Neural cell (in vitro differentiated cells): Measurements from ENCODE around the gene EP400. TPM values are rescaled to one million over a fixed set of nuclear protein-coding genes. Genes with fewer than 3 reads are reported as not detected.

Source experiments
- H2AFZ ChIP-seq: fragments of 200-600, 300-800 bp; sonication (generic), shearing (Covaris generic); 2 replicates; pipeline ENCODE4 v1.6.0; 2014; ENCODE audit warnings: low read depth, mild to moderate bottlenecking, antibody characterized with exemption, low read length, moderate library complexity
- H3F3A ChIP-seq: fragments of 200-600 bp; shearing (Covaris generic); 2 replicates; pipeline ENCODE4 v1.6.1; 2016; ENCODE audit warnings: mild to moderate bottlenecking, moderate library complexity, mixed read lengths, antibody characterized with exemption, low read length; ENCODE audit not compliant: insufficient read depth, poor library complexity, severe bottlenecking
- H3K27ac ChIP-seq: fragments of 200-600, 300-800 bp; sonication (generic), shearing (Covaris generic); 2 replicates; pipeline ENCODE4 v1.5.1; 2014; ENCODE audit warnings: mild to moderate bottlenecking, low read length, moderate library complexity
- H3K27me3 ChIP-seq: fragments of 300-800, 200-600 bp; sonication (generic), shearing (Covaris generic); 2 replicates; pipeline ENCODE4 v1.6.0; 2014; ENCODE audit warnings: mild to moderate bottlenecking, low read depth, low read length, moderate library complexity; ENCODE audit not compliant: insufficient read depth
- H3K36me3 ChIP-seq: fragments of 300-800, 200-600 bp; sonication (generic), shearing (Covaris generic); 2 replicates; pipeline ENCODE4 v1.5.1; 2014; ENCODE audit warnings: mild to moderate bottlenecking, antibody characterized with exemption, low read length, moderate library complexity; ENCODE audit not compliant: insufficient read depth
- H3K4me2 ChIP-seq: fragments of 300-800, 200-600 bp; sonication (generic), shearing (Covaris generic); 2 replicates; pipeline ENCODE4 v1.6.0; 2014; ENCODE audit warnings: mild to moderate bottlenecking, low read length
- H3K4me3 ChIP-seq: fragments of 300-800, 200-600 bp; sonication (generic), shearing (Covaris generic); 2 replicates; pipeline ENCODE4 v1.5.1; 2014; ENCODE audit warnings: mild to moderate bottlenecking, low read length, moderate library complexity
- H3K79me2 ChIP-seq: fragments of 200-600 bp; shearing (Covaris generic); replicated peaks from 2 replicates; pipeline ENCODE4 v1.6.0; 2014; ENCODE audit warnings: mild to moderate bottlenecking, low read length, moderate library complexity; ENCODE audit not compliant: insufficient read depth
- H3K9ac ChIP-seq: fragments of 300-800, 200-600 bp; sonication (generic), shearing (Covaris generic); 2 replicates; pipeline ENCODE4 v1.6.1; 2016; ENCODE audit warnings: mild to moderate bottlenecking, low read length, mixed read lengths
- H3K9me2 ChIP-seq: fragments of 200-600 bp; shearing (Covaris generic); 2 replicates; pipeline ENCODE4 v1.6.1; 2016; ENCODE audit warnings: mild to moderate bottlenecking, low read length, mixed read lengths; ENCODE audit not compliant: insufficient read depth
- H3K9me3 ChIP-seq: fragments of 200-600, 300-800 bp; sonication (generic), shearing (Covaris generic); 2 replicates; pipeline ENCODE4 v1.6.1; 2016; ENCODE audit warnings: mild to moderate bottlenecking, mixed run types, low read length, moderate library complexity, mixed read lengths
- H4K20me1 ChIP-seq: fragments of 200-600 bp; shearing (Covaris generic); 2 replicates; pipeline ENCODE4 v1.6.1; 2016; ENCODE audit warnings: mild to moderate bottlenecking, mixed run types; ENCODE audit not compliant: insufficient read depth
- CTCF ChIP-seq: fragments of 450-650 bp; IDR thresholded peaks from 2 replicates; pipeline ENCODE4 v1.5.1; 2014; ENCODE audit warnings: antibody characterized with exemption, mild to moderate bottlenecking, moderate library complexity; ENCODE audit not compliant: poor library complexity, severe bottlenecking
- EP300 ChIP-seq: fragments of 450-650 bp; conservative IDR thresholded peaks from 2 replicates; pipeline ENCODE4 v1.6.1; 2014; ENCODE audit warnings: antibody characterized with exemption, mild to moderate bottlenecking, moderate library complexity; ENCODE audit not compliant: poor library complexity, severe bottlenecking
- EZH2 ChIP-seq: fragments of 200-600, 300-800 bp; shearing (Covaris generic), sonication (generic); IDR thresholded peaks from 2 replicates; pipeline ENCODE4 v1.6.1; 2014; ENCODE audit warnings: antibody characterized with exemption, low read length, borderline replicate concordance, mild to moderate bottlenecking; ENCODE audit not compliant: insufficient read depth, poor library complexity, severe bottlenecking
- MXI1 ChIP-seq: fragments of 450-650 bp; conservative IDR thresholded peaks from 2 replicates; pipeline ENCODE4 v1.6.1; 2014; ENCODE audit warnings: antibody characterized with exemption, mild to moderate bottlenecking; ENCODE audit not compliant: poor library complexity, severe bottlenecking
- POLR2AphosphoS5 ChIP-seq: IDR thresholded peaks from 2 replicates; pipeline ENCODE4 v1.6.1; 2012
- RAD21 ChIP-seq: fragments of 450-650 bp; conservative IDR thresholded peaks from 2 replicates; pipeline ENCODE4 v1.6.1; 2014; ENCODE audit warnings: antibody characterized with exemption, mild to moderate bottlenecking, moderate library complexity
- REST ChIP-seq: IDR thresholded peaks from 2 replicates; pipeline ENCODE4 v1.6.1; 2012; ENCODE audit warnings: borderline replicate concordance
- SMC3 ChIP-seq: fragments of 450-650 bp; conservative IDR thresholded peaks from 2 replicates; pipeline ENCODE4 v1.6.1; 2014; ENCODE audit warnings: antibody characterized with exemption, mild to moderate bottlenecking, moderate library complexity; ENCODE audit not compliant: poor library complexity
- TAF1 ChIP-seq: IDR thresholded peaks from 2 replicates; pipeline ENCODE4 v1.6.1; 2012; ENCODE audit warnings: low read depth
- polyA plus RNA-seq: library from polyadenylated mRNA; depleted of rRNA; stranded (reverse); fragments of >200 nt; gene quantifications from 2 replicates; pipeline ENCODE4 v1.2.3, GENCODE V29; 2014

The EP400 gene
- polyA plus RNA-seq, 1 donor from 2014 or later: 19.4 TPM

DNA sequence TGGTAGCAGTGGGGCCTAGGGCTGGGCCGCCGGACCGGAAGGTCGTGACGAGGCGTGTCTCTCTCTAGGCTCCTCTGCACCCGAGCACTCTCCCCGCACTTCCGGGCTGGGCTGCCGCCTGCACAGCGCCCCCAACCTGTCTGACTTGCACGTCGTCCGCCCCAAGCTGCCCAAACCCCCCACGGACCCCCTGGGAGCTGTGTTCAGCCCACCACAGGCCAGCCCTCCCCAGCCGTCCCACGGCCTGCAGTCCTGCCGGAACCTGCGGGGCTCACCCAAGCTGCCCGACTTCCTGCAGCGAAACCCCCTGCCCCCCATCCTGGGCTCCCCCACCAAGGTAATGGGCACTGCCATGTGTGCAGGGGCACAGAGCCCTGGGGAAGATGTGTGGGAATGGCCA, 33.9 kb upstream of the EP400 start:
- Histone ChIP-seq H2AFZ (no peak overlapping the region), H3K9me3 (no peaks in the 10 kb centered on the region), H3K27me3 (no peaks in the 10 kb centered on the region), H3F3A (no peaks in the 10 kb centered on the region), H3K9ac (no peak overlapping the region), H3K4me2 (no peak overlapping the region), H4K20me1 (no peaks in the 10 kb centered on the region), H3K79me2 (no peaks in the 10 kb centered on the region), H3K4me3 (no peak overlapping the region), H3K27ac (no peak overlapping the region), H3K9me2 (no peaks in the 10 kb centered on the region), H3K36me3 (no peaks in the 10 kb centered on the region)
- TF ChIP-seq RAD21 (no peak), TAF1 (no peak), MXI1 (no peak), EZH2 (no peak), CTCF (no peak), REST (no peak), SMC3 (no peak)

DNA sequence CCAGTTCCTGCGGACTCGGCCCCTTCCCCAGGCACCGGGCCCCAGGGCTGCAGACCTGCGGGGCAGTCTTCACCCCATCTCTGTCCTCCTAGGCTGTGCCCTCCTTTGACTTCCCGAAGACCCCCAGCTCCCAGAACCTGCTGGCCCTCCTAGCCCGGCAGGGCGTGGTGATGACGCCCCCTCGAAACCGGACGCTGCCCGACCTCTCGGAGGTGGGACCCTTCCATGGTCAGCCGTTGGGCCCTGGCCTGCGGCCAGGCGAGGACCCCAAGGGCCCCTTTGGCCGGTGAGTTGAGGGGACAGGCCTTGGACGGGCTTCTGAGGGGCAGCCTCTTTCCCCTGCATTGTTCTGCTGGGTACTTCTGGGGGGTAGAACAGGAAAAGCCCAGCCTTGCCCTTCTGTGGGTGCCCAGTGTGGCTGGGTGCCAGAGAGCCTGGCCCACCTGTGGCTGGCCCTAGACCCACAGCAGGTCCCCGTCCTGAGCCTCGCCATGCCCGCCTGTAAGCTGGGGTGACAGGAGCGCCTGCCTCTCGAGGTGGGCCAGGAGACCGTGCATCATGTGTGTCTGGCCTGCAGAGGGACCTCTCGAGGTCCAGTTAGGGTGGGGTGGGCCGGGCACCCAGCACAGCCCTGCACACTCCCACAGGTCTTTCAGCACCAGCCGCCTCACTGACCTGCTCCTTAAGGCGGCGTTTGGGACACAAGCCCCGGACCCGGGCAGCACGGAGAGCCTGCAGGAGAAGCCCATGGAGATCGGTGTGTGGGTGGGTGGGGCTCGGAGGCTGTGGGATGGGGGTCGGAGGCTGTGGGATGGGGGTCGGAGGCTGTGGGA, 33.2 kb upstream of the EP400 start:
- H3K9me2 ChIP-seq: no peaks in the 10 kb centered on the region
- H3K36me3 ChIP-seq: no peaks in the 10 kb centered on the region
- H3K79me2 ChIP-seq: no peaks in the 10 kb centered on the region
- H3K27me3 ChIP-seq: no peaks in the 10 kb centered on the region
- no peak overlapping the region for H3K4me3 ChIP-seq
- no peak overlapping the region for H3K9ac ChIP-seq
- no peaks in the 10 kb centered on the region for H3K9me3 ChIP-seq
- no peaks in the 10 kb centered on the region for H3F3A ChIP-seq
- H3K4me2 ChIP-seq: no peak overlapping the region
- H4K20me1 ChIP-seq: no peaks in the 10 kb centered on the region
- TF ChIP-seq MXI1: no peak
- TF ChIP-seq POLR2AphosphoS5: no peak
- no peak for TF ChIP-seq SMC3
- no peak for TF ChIP-seq REST
- no peak for TF ChIP-seq TAF1
- TF ChIP-seq CTCF: no peak
- TF ChIP-seq RAD21: no peak
- no peak for TF ChIP-seq EZH2
- no peak for TF ChIP-seq EP300
- H2AFZ ChIP-seq: no peak overlapping the region
- H3K27ac ChIP-seq: no peak overlapping the region
